ENCODE measurements around the gene EFHC1. TPM values are rescaled to one million over a fixed set of nuclear protein-coding genes. Genes with fewer than 3 reads are reported as not detected.
A peak's percentile ranks its signal among the peaks of the same experiment; 100 is the strongest.

Gene EFHC1
- total RNA-seq, 1 experiment from 2014 or later, result 18.1 TPM

GRCh38 chr6:52417675-52418111, 2.4 kb upstream of the EFHC1 start:
- Mint-ChIP-seq H3K36me3 (ENCODE audit: insufficient read depth, unreplicated experiment) (no peaks in the 10 kb centered on the region), H3K27ac (ENCODE audit: unreplicated experiment) (peak overlapping the region; percentile 5), H3K27me3 (ENCODE audit: unreplicated experiment) (no peaks in the 10 kb centered on the region), H3K4me3 (ENCODE audit: low read depth, unreplicated experiment) (no peak overlapping the region), H3K9me3 (ENCODE audit: low read depth, unreplicated experiment) (no peaks in the 10 kb centered on the region), H3K4me1 (ENCODE audit: low read depth, unreplicated experiment) (peaks cover 34% of the 10 kb centered on the region)
- CTCF ChIA-PET, result interaction anchor here (0.5 to 1.6 kb wide), 4 partner anchors 15 to 181 kb away, joined by 4 to 8 read pairs (median 6); no protein-coding TSS in a partner anchor
- TF ChIP-seq CTCF (IDR thresholded peaks at IDR 0.05; ENCODE audit: unreplicated experiment), result no peak
- DNase-seq, result no peak
- intact Hi-C loops (cut with micrococcal nuclease; ENCODE audit: unreplicated experiment), result loop anchor here (5.0 kb wide), 1 partner anchor 160 kb away; the partner anchor contains the start of gene TRAM2
- no TSS peak for BruUV-seq (replicated peaks)

- no peaks in the 10 kb centered on the region for H3K9me3 Mint-ChIP-seq (ENCODE audit: low read depth, unreplicated experiment)
- no peak overlapping the region for H3K27ac Mint-ChIP-seq (ENCODE audit: unreplicated experiment)
- H3K4me1 Mint-ChIP-seq (ENCODE audit: low read depth, unreplicated experiment), result peaks cover 34% of the 10 kb centered on the region
- no peak overlapping the region for H3K4me3 Mint-ChIP-seq (ENCODE audit: low read depth, unreplicated experiment)
- H3K27me3 Mint-ChIP-seq (ENCODE audit: unreplicated experiment), result no peaks in the 10 kb centered on the region
- H3K36me3 Mint-ChIP-seq (ENCODE audit: insufficient read depth, unreplicated experiment), result no peaks in the 10 kb centered on the region
- intact Hi-C loops (cut with micrococcal nuclease; ENCODE audit: unreplicated experiment), result loop anchor here (5.0 kb wide), 1 partner anchor 159 kb away; the partner anchor contains the start of gene TRAM2
- no peak for TF ChIP-seq CTCF (IDR thresholded peaks at IDR 0.05; ENCODE audit: unreplicated experiment)
- DNase-seq, result no peak
- BruUV-seq (replicated peaks), result no TSS peak
- CTCF ChIA-PET, result interaction anchor here (0.8 to 1.8 kb wide), 4 partner anchors 134 to 247 kb away, joined by 3 to 5 read pairs (median 4); partner anchors contain the start of gene MCM3
Measured at GRCh38 chr6:52418606-52419005, 1.5 kb upstream of the EFHC1 start.

- Mint-ChIP-seq H3K4me1 (ENCODE audit: low read depth, unreplicated experiment) (peaks cover 32% of the 10 kb centered on the region), H3K4me3 (ENCODE audit: low read depth, unreplicated experiment) (no peak overlapping the region), H3K9me3 (ENCODE audit: low read depth, unreplicated experiment) (no peaks in the 10 kb centered on the region), H3K36me3 (ENCODE audit: insufficient read depth, unreplicated experiment) (no peaks in the 10 kb centered on the region), H3K27me3 (ENCODE audit: unreplicated experiment) (no peaks in the 10 kb centered on the region), H3K27ac (ENCODE audit: unreplicated experiment) (no peak overlapping the region)
- TF ChIP-seq CTCF (IDR thresholded peaks at IDR 0.05; ENCODE audit: unreplicated experiment), result no peak
- TSS peak; percentile 74 for BruUV-seq (replicated peaks)
- CTCF ChIA-PET, result interaction anchor here (1.1 kb wide), 1 partner anchor 229 kb away, joined by 3 read pairs; no protein-coding TSS in a partner anchor
- intact Hi-C loops (cut with micrococcal nuclease; ENCODE audit: unreplicated experiment), result loop anchor here (2.0 kb wide), 1 partner anchor 82 kb away; no protein-coding TSS in a partner anchor
- DNase-seq, result peak; percentile 36
Measured at GRCh38 chr6:52420668-52421358, 671 bp downstream of the EFHC1 start.

GRCh38 chr6:52422156-52422555, 2.0 kb downstream of the EFHC1 start:
- H3K4me1 Mint-ChIP-seq (ENCODE audit: low read depth, unreplicated experiment), result peaks cover 25% of the 10 kb centered on the region
- intact Hi-C loops (cut with micrococcal nuclease; ENCODE audit: unreplicated experiment), result no loop called here
- no TSS peak for BruUV-seq (replicated peaks)
- no peak for TF ChIP-seq CTCF (IDR thresholded peaks at IDR 0.05; ENCODE audit: unreplicated experiment)
- no peak overlapping the region for H3K27ac Mint-ChIP-seq (ENCODE audit: unreplicated experiment)
- DNase-seq, result no peak
- H3K4me3 Mint-ChIP-seq (ENCODE audit: low read depth, unreplicated experiment), result no peak overlapping the region
- CTCF ChIA-PET, result no interaction called here
- H3K27me3 Mint-ChIP-seq (ENCODE audit: unreplicated experiment), result no peaks in the 10 kb centered on the region
- H3K9me3 Mint-ChIP-seq (ENCODE audit: low read depth, unreplicated experiment), result no peaks in the 10 kb centered on the region
- no peaks in the 10 kb centered on the region for H3K36me3 Mint-ChIP-seq (ENCODE audit: insufficient read depth, unreplicated experiment)
